Measurements from ENCODE around the gene ZNF394.

Gene ZNF394

GRCh38 chr7:99468336-99468918 is 31.7 kb downstream of the ZNF394 start:
- Mint-ChIP-seq H3K9me3 (no peaks in the 10 kb centered on the region), H3K27ac (no peak overlapping the region), H3K4me3 (no peak overlapping the region), H3K36me3 (peaks cover 5% of the 10 kb centered on the region), H3K4me1 (peaks cover 34% of the 10 kb centered on the region), H3K27me3 (no peaks in the 10 kb centered on the region)

- Mint-ChIP-seq H3K27me3 (no peaks in the 10 kb centered on the region), H3K27ac (peak overlapping the region; percentile 93), H3K4me1 (peaks cover 27% of the 10 kb centered on the region), H3K9me3 (no peaks in the 10 kb centered on the region), H3K4me3 (peak overlapping the region; percentile 91), H3K36me3 (peaks cover 5% of the 10 kb centered on the region)
Measured at GRCh38 chr7:99465421-99465768, 34.7 kb downstream of the ZNF394 start.

GRCh38 chr7:99461221-99461620 is 38.9 kb downstream of the ZNF394 start:
- Mint-ChIP-seq H3K27ac (peak overlapping the region; percentile 4), H3K36me3 (peaks cover 6% of the 10 kb centered on the region), H3K4me3 (no peak overlapping the region), H3K4me1 (peaks cover 35% of the 10 kb centered on the region), H3K27me3 (no peaks in the 10 kb centered on the region), H3K9me3 (no peaks in the 10 kb centered on the region)

GRCh38 chr7:99460651-99461050 is 39.4 kb downstream of the ZNF394 start:
- Mint-ChIP-seq H3K4me1 (peaks cover 30% of the 10 kb centered on the region), H3K4me3 (no peak overlapping the region), H3K36me3 (peaks cover 6% of the 10 kb centered on the region), H3K9me3 (no peaks in the 10 kb centered on the region), H3K27me3 (no peaks in the 10 kb centered on the region), H3K27ac (peak overlapping the region; percentile 18)

- no peaks in the 10 kb centered on the region for H3K9me3 Mint-ChIP-seq
- peaks cover 5% of the 10 kb centered on the region for H3K36me3 Mint-ChIP-seq
- H3K27ac Mint-ChIP-seq = no peak overlapping the region
- no peaks in the 10 kb centered on the region for H3K27me3 Mint-ChIP-seq
- H3K4me3 Mint-ChIP-seq = no peak overlapping the region
- H3K4me1 Mint-ChIP-seq = peaks cover 23% of the 10 kb centered on the region
Measured at GRCh38 chr7:99459087-99459486, 41.0 kb downstream of the ZNF394 start.

- H3K36me3 Mint-ChIP-seq = peaks cover 6% of the 10 kb centered on the region
- H3K27me3 Mint-ChIP-seq = no peaks in the 10 kb centered on the region
- no peaks in the 10 kb centered on the region for H3K9me3 Mint-ChIP-seq
- H3K4me1 Mint-ChIP-seq = peaks cover 15% of the 10 kb centered on the region
- H3K4me3 Mint-ChIP-seq = no peak overlapping the region
- no peak overlapping the region for H3K27ac Mint-ChIP-seq
Measured at GRCh38 chr7:99457650-99458493, 42.2 kb downstream of the ZNF394 start.

- Mint-ChIP-seq H3K27me3 (no peaks in the 10 kb centered on the region), H3K36me3 (peaks cover 6% of the 10 kb centered on the region), H3K4me3 (no peak overlapping the region), H3K4me1 (peaks cover 13% of the 10 kb centered on the region), H3K9me3 (no peaks in the 10 kb centered on the region), H3K27ac (no peak overlapping the region)
Measured at GRCh38 chr7:99457050-99457649, 42.9 kb downstream of the ZNF394 start.

- Mint-ChIP-seq H3K9me3 (no peaks in the 10 kb centered on the region), H3K4me3 (no peak overlapping the region), H3K27me3 (no peaks in the 10 kb centered on the region), H3K27ac (no peak overlapping the region), H3K36me3 (peaks cover 6% of the 10 kb centered on the region), H3K4me1 (peaks cover 13% of the 10 kb centered on the region)
Measured at GRCh38 chr7:99456288-99456687, 43.8 kb downstream of the ZNF394 start.

GRCh38 chr7:99455874-99456273 is 44.2 kb downstream of the ZNF394 start:
- Mint-ChIP-seq H3K4me3 (no peak overlapping the region), H3K27me3 (no peaks in the 10 kb centered on the region), H3K27ac (no peak overlapping the region), H3K36me3 (peaks cover 6% of the 10 kb centered on the region), H3K4me1 (peaks cover 13% of the 10 kb centered on the region), H3K9me3 (no peaks in the 10 kb centered on the region)

GRCh38 chr7:99453105-99453504 is 47.0 kb downstream of the ZNF394 start:
- no peaks in the 10 kb centered on the region for H3K4me1 Mint-ChIP-seq
- H3K27ac Mint-ChIP-seq = no peak overlapping the region
- H3K36me3 Mint-ChIP-seq = peaks cover 4% of the 10 kb centered on the region
- no peak overlapping the region for H3K4me3 Mint-ChIP-seq
- no peaks in the 10 kb centered on the region for H3K27me3 Mint-ChIP-seq
- H3K9me3 Mint-ChIP-seq = no peaks in the 10 kb centered on the region

- H3K36me3 Mint-ChIP-seq = peaks cover 4% of the 10 kb centered on the region
- H3K27me3 Mint-ChIP-seq = no peaks in the 10 kb centered on the region
- no peaks in the 10 kb centered on the region for H3K4me1 Mint-ChIP-seq
- H3K27ac Mint-ChIP-seq = no peak overlapping the region
- H3K4me3 Mint-ChIP-seq = no peak overlapping the region
- no peaks in the 10 kb centered on the region for H3K9me3 Mint-ChIP-seq
Measured at GRCh38 chr7:99452541-99452940, 47.5 kb downstream of the ZNF394 start.

GRCh38 chr7:99451936-99452335 is 48.1 kb downstream of the ZNF394 start:
- H3K4me1 Mint-ChIP-seq = no peaks in the 10 kb centered on the region
- H3K27me3 Mint-ChIP-seq = no peaks in the 10 kb centered on the region
- no peak overlapping the region for H3K27ac Mint-ChIP-seq
- no peaks in the 10 kb centered on the region for H3K9me3 Mint-ChIP-seq
- H3K36me3 Mint-ChIP-seq = peaks cover 4% of the 10 kb centered on the region
- H3K4me3 Mint-ChIP-seq = no peak overlapping the region

- peak overlapping the region; percentile 44 for H3K27ac Mint-ChIP-seq
- no peaks in the 10 kb centered on the region for H3K4me1 Mint-ChIP-seq
- peaks cover 8% of the 10 kb centered on the region for H3K36me3 Mint-ChIP-seq
- no peak overlapping the region for H3K4me3 Mint-ChIP-seq
- no peaks in the 10 kb centered on the region for H3K9me3 Mint-ChIP-seq
- H3K27me3 Mint-ChIP-seq = no peaks in the 10 kb centered on the region
Measured at GRCh38 chr7:99449326-99449725, 50.8 kb downstream of the ZNF394 start.

GRCh38 chr7:99448855-99449254 is 51.2 kb downstream of the ZNF394 start:
- no peaks in the 10 kb centered on the region for H3K9me3 Mint-ChIP-seq
- no peaks in the 10 kb centered on the region for H3K27me3 Mint-ChIP-seq
- no peaks in the 10 kb centered on the region for H3K4me1 Mint-ChIP-seq
- H3K27ac Mint-ChIP-seq = no peak overlapping the region
- peaks cover 8% of the 10 kb centered on the region for H3K36me3 Mint-ChIP-seq
- no peak overlapping the region for H3K4me3 Mint-ChIP-seq

GRCh38 chr7:99447943-99448342 is 52.1 kb downstream of the ZNF394 start:
- H3K27ac Mint-ChIP-seq = no peak overlapping the region
- H3K36me3 Mint-ChIP-seq = peaks cover 4% of the 10 kb centered on the region
- H3K4me3 Mint-ChIP-seq = no peak overlapping the region
- peaks cover 5% of the 10 kb centered on the region for H3K4me1 Mint-ChIP-seq
- H3K9me3 Mint-ChIP-seq = no peaks in the 10 kb centered on the region
- H3K27me3 Mint-ChIP-seq = no peaks in the 10 kb centered on the region

- Mint-ChIP-seq H3K4me1 (peaks cover 16% of the 10 kb centered on the region), H3K36me3 (peaks cover 10% of the 10 kb centered on the region), H3K27ac (no peak overlapping the region), H3K4me3 (no peak overlapping the region), H3K27me3 (no peaks in the 10 kb centered on the region), H3K9me3 (no peaks in the 10 kb centered on the region)
Measured at GRCh38 chr7:99446096-99446495, 54.0 kb downstream of the ZNF394 start.

Data from activated naive CD4-positive, alpha-beta T cell treated with anti-CD3 and anti-CD28 coated beads, Interleukin-2, amount 50 U/mL, for 24 hours (primary cell).